AG04450 (cell line): Measurements from ENCODE around the gene DIABLO. TPM values are rescaled to one million over a fixed set of nuclear protein-coding genes. Genes with fewer than 3 reads are reported as not detected.
A peak's percentile ranks its signal among the peaks of the same experiment; 100 is the strongest.

ENCODE experiments used
- CTCF ChIA-PET: fragments of 300-600, 350-600 bp; formaldehyde crosslinking; extraction: SDS; loops from one replicate; lab custom pipeline; 2022; ENCODE audit warnings: antibody characterized with exemption, inconsistent platforms; lab: Charles Lee
- POLR2A ChIA-PET: fragments of 350-600 bp; formaldehyde crosslinking; extraction: SDS; loops from one replicate; lab custom pipeline; 2021; ENCODE audit warnings: antibody characterized with exemption, inconsistent platforms; lab: Yijun Ruan, JAX
- DNase-seq: peaks from one replicate; pipeline ENCODE4 v3.0.0-alpha.2; 2011; ENCODE audit warnings: low read depth, low spot score
- H3K27ac ChIP-seq: one replicate; pipeline ENCODE4 v1.5.1; 2012; ENCODE audit warnings: low read depth, low read length, control low read depth
- H3K27me3 ChIP-seq: one replicate; pipeline ENCODE4 v1.6.0; 2012; ENCODE audit warnings: low read length; ENCODE audit not compliant: control insufficient read depth, insufficient read depth
- H3K4me3 ChIP-seq: 2 replicates; pipeline ENCODE4 v1.5.1; 2011; ENCODE audit warnings: mild to moderate bottlenecking, low read depth, low read length, control low read depth
- H3K9me3 ChIP-seq: 2 replicates; pipeline ENCODE4 v1.5.1; 2012; ENCODE audit warnings: low read length; ENCODE audit not compliant: control insufficient read depth, insufficient read depth
- CTCF ChIP-seq: IDR thresholded peaks from 2 replicates; pipeline ENCODE4 v1.5.1; 2011; ENCODE audit warnings: low read depth, low read length, control low read depth, inconsistent platforms
- polyA plus RNA-seq: library from polyadenylated mRNA; depleted of rRNA; stranded (reverse); fragments of >200 nt; gene quantifications from 2 replicates; pipeline ENCODE4 v1.2.3, GENCODE V29; 2011

DIABLO gene
- polyA plus RNA-seq, 1 experiment, result 59.6 TPM

DNA sequence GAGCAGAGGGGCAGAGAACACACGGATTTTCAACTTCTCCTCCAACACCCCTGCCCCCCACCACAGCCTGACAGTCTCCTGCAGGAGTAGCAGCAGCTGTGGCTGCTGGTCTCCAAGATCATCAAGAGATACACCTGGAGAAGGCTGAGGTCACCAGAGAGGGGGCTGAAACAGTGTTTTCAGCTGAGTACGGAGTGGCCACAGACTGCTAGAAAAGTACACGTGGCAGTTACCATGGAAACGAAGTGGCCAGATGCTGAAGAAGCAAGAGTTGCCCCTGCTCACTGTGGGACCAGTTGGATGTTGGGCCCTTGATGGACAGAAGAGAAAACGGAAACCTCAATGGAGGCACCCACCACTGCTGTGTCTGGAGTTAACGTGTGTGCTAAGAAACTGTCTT is 4.9 kb upstream of the DIABLO start:
- TF ChIP-seq CTCF, result no peak
- peaks cover 6% of the 10 kb centered on the region; the same call in 1 of the 2 replicates for H3K9me3 ChIP-seq
- POLR2A ChIA-PET, result no interaction called here
- no peaks in the 10 kb centered on the region for H3K27me3 ChIP-seq
- CTCF ChIA-PET, result no interaction called here
- DNase-seq, result no peak
- H3K27ac ChIP-seq, result no peak overlapping the region
- no peak overlapping the region for H3K4me3 ChIP-seq

GRCh38 chr12:122228092-122228491 is 2.2 kb upstream of the DIABLO start:
- no peak overlapping the region for H3K27ac ChIP-seq
- no peak overlapping the region for H3K4me3 ChIP-seq
- CTCF ChIA-PET, result no interaction called here
- POLR2A ChIA-PET, result no interaction called here
- DNase-seq, result no peak
- TF ChIP-seq CTCF, result no peak
- no peaks in the 10 kb centered on the region for H3K27me3 ChIP-seq
- H3K9me3 ChIP-seq, result peaks cover 12% of the 10 kb centered on the region; the same call in 1 of the 2 replicates

DNA sequence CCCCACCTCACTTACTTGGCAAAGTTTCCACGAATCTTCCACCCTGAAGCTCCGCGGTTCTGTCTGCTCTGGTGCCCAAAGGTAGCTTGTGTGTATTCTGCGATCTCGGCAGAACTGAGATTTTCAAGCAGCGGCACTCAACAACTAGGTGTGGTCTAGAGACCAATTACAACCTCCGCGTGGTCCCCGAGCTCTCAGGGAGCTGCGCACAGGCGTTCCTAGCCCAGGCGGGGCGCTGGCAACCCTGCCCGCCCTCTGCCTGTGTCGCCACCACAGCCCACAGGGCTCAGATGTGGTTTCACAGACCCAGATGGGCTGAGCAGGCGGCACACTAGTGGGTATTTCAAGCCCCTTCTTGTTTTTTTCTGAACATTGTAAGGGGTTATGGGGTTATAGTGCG is 1.5 kb upstream of the DIABLO start:
- H3K27me3 ChIP-seq, result no peaks in the 10 kb centered on the region
- H3K4me3 ChIP-seq, result no peak overlapping the region
- H3K27ac ChIP-seq, result no peak overlapping the region
- DNase-seq, result no peak
- ChIA-PET POLR2A (no interaction called here), CTCF (no interaction called here)
- peaks cover 12% of the 10 kb centered on the region; the same call in 1 of the 2 replicates for H3K9me3 ChIP-seq
- no peak for TF ChIP-seq CTCF

DNA sequence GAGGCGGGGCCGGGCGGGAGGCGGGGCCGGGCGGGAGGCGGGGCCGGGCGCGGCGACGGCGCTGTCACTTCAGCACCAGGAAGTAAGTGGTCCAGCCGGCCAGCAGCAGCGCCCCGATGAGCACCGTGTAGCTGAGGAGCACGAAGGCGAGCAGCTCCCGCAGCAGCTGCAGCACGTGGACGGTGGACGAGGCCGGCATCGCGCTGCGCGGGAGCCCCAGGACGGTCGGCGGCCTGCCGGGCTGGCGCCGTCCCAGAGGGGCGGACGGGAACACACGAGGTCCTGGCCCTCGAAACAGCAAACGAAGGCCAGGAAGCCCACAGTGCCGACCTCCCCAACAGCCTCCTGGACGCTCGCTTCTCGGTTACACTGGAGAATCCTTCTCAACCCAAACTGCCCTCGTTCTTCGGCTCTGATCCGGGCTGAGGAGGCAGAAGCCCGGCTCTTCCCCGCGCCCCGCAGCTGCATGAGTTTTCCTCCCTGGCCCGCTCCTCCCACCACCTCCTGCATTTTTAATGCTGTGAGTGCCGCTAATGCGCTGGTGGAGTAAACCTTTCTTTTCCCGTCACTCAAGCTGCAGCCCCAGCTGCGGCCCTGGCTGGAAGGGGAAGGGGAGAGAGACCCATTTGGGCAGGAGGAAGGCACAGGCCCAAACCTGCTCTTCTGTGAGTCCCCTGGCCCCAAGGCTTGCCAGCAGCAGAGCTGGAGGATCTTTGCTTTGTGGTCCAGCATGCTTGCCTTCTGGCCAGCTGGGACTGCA is 694 bp upstream of the DIABLO start:
- Histone ChIP-seq H3K27me3 (no peaks in the 10 kb centered on the region), H3K4me3 (peak overlapping the region; percentile 46), H3K9me3 (peaks cover 12% of the 10 kb centered on the region; the same call in 1 of the 2 replicates), H3K27ac (no peak overlapping the region)
- POLR2A ChIA-PET, result interaction anchor here (0.6 to 1.2 kb wide), 9 partner anchors 11 to 700 kb away, joined by 3 to 8 read pairs (median 4); partner anchors contain the start of genes KNTC1, RSRC2 and ZCCHC8
- no peak for DNase-seq
- TF ChIP-seq CTCF, result no peak
- CTCF ChIA-PET, result no interaction called here

- Histone ChIP-seq H3K4me3 (no peak overlapping the region), H3K27me3 (no peaks in the 10 kb centered on the region), H3K9me3 (no peaks in the 10 kb centered on the region), H3K27ac (no peak overlapping the region)
- ChIA-PET POLR2A (interaction anchor here (1.0 kb wide), 1 partner anchor 10 kb away, joined by 3 read pairs; the partner anchor contains the start of gene DIABLO), CTCF (interaction anchor here (0.9 kb wide), 1 partner anchor 9 kb away, joined by 3 read pairs; the partner anchor contains the start of gene DIABLO)
- DNase-seq, result no peak
- no peak for TF ChIP-seq CTCF
These were observed 9.4 kb downstream of the DIABLO start for GRCh38 chr12:122216445-122216844.
